SJSA1 (cell line): Measurements from ENCODE around the gene ADRA2A. TPM values are rescaled to one million over a fixed set of nuclear protein-coding genes. Genes with fewer than 3 reads are reported as not detected.

Source experiments
- DNase-seq, 2 experiments: peaks; one replicate each; pipeline ENCODE4 v3.0.0-alpha.2; 2015 to 2020; ENCODE audit warnings: low spot score in 2 of 2, low read depth in 1 of 2
- H3K27ac ChIP-seq: fragments of 250-450 bp; sonication (Bioruptor Pico); 2 replicates; pipeline ENCODE4 v1.5.1; 2020; ENCODE audit warnings: mild to moderate bottlenecking, moderate library complexity
- H3K27me3 ChIP-seq: fragments of 250-450 bp; sonication (Bioruptor Pico); replicated peaks from 2 replicates; pipeline ENCODE4 v1.5.1; 2020; ENCODE audit warnings: mild to moderate bottlenecking, moderate library complexity
- H3K36me3 ChIP-seq: fragments of 250-450 bp; sonication (Bioruptor Pico); 2 replicates; pipeline ENCODE4 v1.5.1; 2020; ENCODE audit warnings: mild to moderate bottlenecking
- H3K4me1 ChIP-seq: fragments of 250-450 bp; sonication (Bioruptor Pico); replicated peaks from 2 replicates; pipeline ENCODE4 v1.6.1; 2021; ENCODE audit warnings: mild to moderate bottlenecking
- H3K4me3 ChIP-seq: fragments of 250-450 bp; sonication (Bioruptor Pico); 2 replicates; pipeline ENCODE4 v1.5.1; 2020; ENCODE audit warnings: mild to moderate bottlenecking
- H3K9me3 ChIP-seq: fragments of 250-450 bp; sonication (Bioruptor Pico); replicated peaks from 2 replicates; pipeline ENCODE4 v1.5.1; 2020; ENCODE audit warnings: mild to moderate bottlenecking
- total RNA-seq: library from RNA; depleted of rRNA; stranded (reverse); fragments of >200 nt; shearing (Covaris generic); gene quantifications from 2 replicates; pipeline ENCODE4 v1.2.3, GENCODE V29; 2014

The ADRA2A gene
- total RNA-seq, 1 experiment from 2014 or later: 0.68 TPM

GRCh38 chr10:111087331-111087756 lies 10.5 kb downstream of the ADRA2A start:
- H3K27me3 ChIP-seq: no peaks in the 10 kb centered on the region; the same call in 1 of the 2 replicates
- H3K4me3 ChIP-seq: no peak overlapping the region
- H3K4me1 ChIP-seq: no peaks in the 10 kb centered on the region
- H3K36me3 ChIP-seq: no peaks in the 10 kb centered on the region
- H3K9me3 ChIP-seq: no peaks in the 10 kb centered on the region
- no peak overlapping the region for H3K27ac ChIP-seq
- DNase-seq: no peak

DNA sequence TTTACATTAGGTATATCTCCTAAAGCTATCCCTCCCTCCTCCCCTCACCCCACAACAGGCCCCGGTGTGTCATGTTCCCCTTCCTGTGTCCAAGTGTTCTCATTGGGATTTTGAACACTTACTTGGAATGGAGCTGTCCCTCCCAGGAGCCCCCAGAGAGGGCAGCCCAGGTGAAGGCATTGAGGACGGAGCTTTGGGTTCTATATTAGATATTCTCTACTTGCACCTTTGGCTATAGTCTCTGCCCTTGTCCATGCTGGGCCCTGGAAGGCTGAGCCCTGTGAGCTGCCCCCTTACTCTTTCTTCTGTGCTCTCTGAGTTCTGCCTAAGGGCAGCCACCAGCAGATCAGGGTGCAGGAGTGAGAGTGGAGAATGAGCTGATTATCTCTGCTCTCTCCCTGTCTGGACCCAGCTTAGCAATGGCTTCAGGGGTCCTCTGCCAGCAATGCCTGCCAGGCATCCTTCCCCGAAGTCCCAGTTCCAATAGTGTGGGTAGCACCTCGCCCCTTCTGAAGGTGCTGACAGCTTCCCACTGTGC lies 11.2 kb downstream of the ADRA2A start:
- DNase-seq: no peak
- Histone ChIP-seq H3K27me3 (no peaks in the 10 kb centered on the region; the same call in 1 of the 2 replicates), H3K27ac (no peak overlapping the region), H3K4me3 (no peak overlapping the region), H3K36me3 (no peaks in the 10 kb centered on the region), H3K4me1 (no peaks in the 10 kb centered on the region), H3K9me3 (no peaks in the 10 kb centered on the region)

- H3K27ac ChIP-seq: no peak overlapping the region
These were observed 12.5 kb downstream of the ADRA2A start for GRCh38 chr10:111089293-111089692.

GRCh38 chr10:111091833-111092232 lies 15.0 kb downstream of the ADRA2A start:
- H3K36me3 ChIP-seq: no peaks in the 10 kb centered on the region

More at GRCh38 chr10:111089293-111089692, 12.5 kb downstream of the ADRA2A start:
- H3K4me1 ChIP-seq: no peaks in the 10 kb centered on the region; the same call in 1 of the 2 replicates
- no peak overlapping the region for H3K4me3 ChIP-seq
- no peaks in the 10 kb centered on the region; the same call in 1 of the 2 replicates for H3K27me3 ChIP-seq
- no peaks in the 10 kb centered on the region for H3K9me3 ChIP-seq
- peak in 1 of 2 experiments; percentile 18 for DNase-seq
- H3K36me3 ChIP-seq: no peaks in the 10 kb centered on the region

DNA sequence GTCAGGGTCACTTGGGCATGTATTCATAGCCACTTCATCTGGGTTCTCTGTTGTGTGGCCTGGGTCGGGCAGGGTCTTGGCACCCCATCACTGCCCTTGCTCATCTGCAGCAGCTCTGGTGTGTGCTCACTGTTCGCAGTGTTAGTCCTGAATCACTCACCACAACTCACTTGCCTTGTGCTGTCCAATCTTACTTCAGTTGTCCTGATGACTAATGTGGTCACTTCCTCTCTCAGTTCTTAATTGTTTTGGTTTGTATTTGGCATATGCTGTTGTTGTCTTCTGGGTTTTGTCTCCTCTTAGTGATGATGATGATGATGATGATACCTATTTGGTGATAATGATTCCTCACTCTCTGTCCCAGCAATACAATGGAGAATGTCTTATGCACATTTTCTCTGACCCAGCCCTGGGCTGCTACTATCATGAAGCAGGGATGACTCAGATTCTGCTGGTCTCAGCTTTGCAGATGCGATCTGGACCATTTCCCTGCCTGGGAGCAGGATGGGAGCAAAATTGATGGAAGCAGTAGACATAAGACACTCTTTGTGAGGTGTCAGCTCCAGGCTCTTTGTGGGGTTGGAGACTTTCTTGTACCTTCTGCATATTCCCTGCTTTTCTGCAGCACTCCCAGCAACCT lies 17.0 kb downstream of the ADRA2A start:
- Histone ChIP-seq H3K4me3 (no peak overlapping the region), H3K27me3 (no peaks in the 10 kb centered on the region; the same call in 1 of the 2 replicates), H3K27ac (no peak overlapping the region), H3K4me1 (no peaks in the 10 kb centered on the region; the same call in 1 of the 2 replicates), H3K9me3 (no peaks in the 10 kb centered on the region), H3K36me3 (no peaks in the 10 kb centered on the region)
- peak in 1 of 2 experiments; percentile 12 for DNase-seq

More at GRCh38 chr10:111091833-111092232, 15.0 kb downstream of the ADRA2A start:
- H3K27me3 ChIP-seq: no peaks in the 10 kb centered on the region; the same call in 1 of the 2 replicates
- no peaks in the 10 kb centered on the region for H3K9me3 ChIP-seq
- H3K27ac ChIP-seq: no peak overlapping the region
- no peak overlapping the region for H3K4me3 ChIP-seq
- H3K4me1 ChIP-seq: no peaks in the 10 kb centered on the region; the same call in 1 of the 2 replicates
- DNase-seq: no peak

- Histone ChIP-seq H3K27ac (no peak overlapping the region), H3K27me3 (peaks cover 7% of the 10 kb centered on the region; the same call in 1 of the 2 replicates), H3K4me3 (no peak overlapping the region), H3K36me3 (no peaks in the 10 kb centered on the region), H3K9me3 (no peaks in the 10 kb centered on the region), H3K4me1 (no peaks in the 10 kb centered on the region; the same call in 1 of the 2 replicates)
- no peak for DNase-seq
These were observed 22.0 kb downstream of the ADRA2A start for GRCh38 chr10:111098679-111099437.

DNA sequence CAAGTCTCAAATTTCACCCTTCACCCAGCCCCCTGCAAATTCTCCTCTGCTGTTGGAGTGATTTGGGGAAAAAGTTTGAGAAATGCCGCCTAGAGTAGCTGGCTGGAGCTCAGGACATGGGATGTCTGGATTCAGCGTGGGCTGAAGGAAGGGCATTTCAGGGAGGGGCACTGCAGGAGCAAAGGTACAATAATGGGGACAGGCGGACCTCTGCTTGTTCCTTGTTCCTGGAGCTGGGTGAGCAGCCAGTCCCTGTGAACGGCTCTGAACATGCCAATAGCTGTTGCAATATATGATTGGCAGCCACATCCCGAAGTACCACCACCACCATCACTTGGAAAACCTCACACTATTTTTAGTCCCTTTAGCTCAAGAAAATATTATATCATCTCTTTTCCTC lies 23.4 kb downstream of the ADRA2A start:
- Histone ChIP-seq H3K4me1 (no peaks in the 10 kb centered on the region), H3K9me3 (no peaks in the 10 kb centered on the region), H3K4me3 (no peak overlapping the region), H3K27ac (no peak overlapping the region), H3K27me3 (peaks cover 7% of the 10 kb centered on the region; the same call in 1 of the 2 replicates), H3K36me3 (no peaks in the 10 kb centered on the region)
- no peak for DNase-seq

DNA sequence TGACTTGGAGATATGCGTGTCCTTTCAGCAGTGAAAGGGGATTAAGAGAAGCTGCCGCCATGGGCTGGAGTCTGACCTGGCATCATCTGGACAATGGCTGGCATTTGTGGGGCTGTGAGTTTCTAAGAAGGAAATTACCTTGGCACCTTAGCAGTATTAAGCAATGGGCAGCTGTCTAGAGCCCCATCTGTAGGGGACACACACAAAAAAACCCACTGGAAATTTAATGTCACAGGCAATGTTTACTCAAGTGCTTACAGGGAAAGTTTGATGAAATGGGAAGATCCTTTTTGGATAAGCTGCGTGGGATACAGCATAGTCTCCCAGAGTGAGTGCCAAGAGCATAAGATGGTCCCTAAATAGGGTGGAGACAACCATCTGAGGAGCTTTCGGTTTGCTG lies 25.0 kb downstream of the ADRA2A start:
- no peak overlapping the region for H3K4me3 ChIP-seq
- H3K36me3 ChIP-seq: no peaks in the 10 kb centered on the region
- no peak for DNase-seq
- H3K9me3 ChIP-seq: no peaks in the 10 kb centered on the region
- H3K27ac ChIP-seq: no peak overlapping the region
- peaks cover 7% of the 10 kb centered on the region; the same call in 1 of the 2 replicates for H3K27me3 ChIP-seq
- no peaks in the 10 kb centered on the region for H3K4me1 ChIP-seq

- DNase-seq: no peak
- H3K4me3 ChIP-seq: no peak overlapping the region
- no peaks in the 10 kb centered on the region for H3K4me1 ChIP-seq
- H3K27me3 ChIP-seq: peaks cover 7% of the 10 kb centered on the region; the same call in 1 of the 2 replicates
- H3K36me3 ChIP-seq: no peaks in the 10 kb centered on the region
- H3K27ac ChIP-seq: no peak overlapping the region
- H3K9me3 ChIP-seq: no peaks in the 10 kb centered on the region
These were observed 25.6 kb downstream of the ADRA2A start for GRCh38 chr10:111102359-111102837.

DNA sequence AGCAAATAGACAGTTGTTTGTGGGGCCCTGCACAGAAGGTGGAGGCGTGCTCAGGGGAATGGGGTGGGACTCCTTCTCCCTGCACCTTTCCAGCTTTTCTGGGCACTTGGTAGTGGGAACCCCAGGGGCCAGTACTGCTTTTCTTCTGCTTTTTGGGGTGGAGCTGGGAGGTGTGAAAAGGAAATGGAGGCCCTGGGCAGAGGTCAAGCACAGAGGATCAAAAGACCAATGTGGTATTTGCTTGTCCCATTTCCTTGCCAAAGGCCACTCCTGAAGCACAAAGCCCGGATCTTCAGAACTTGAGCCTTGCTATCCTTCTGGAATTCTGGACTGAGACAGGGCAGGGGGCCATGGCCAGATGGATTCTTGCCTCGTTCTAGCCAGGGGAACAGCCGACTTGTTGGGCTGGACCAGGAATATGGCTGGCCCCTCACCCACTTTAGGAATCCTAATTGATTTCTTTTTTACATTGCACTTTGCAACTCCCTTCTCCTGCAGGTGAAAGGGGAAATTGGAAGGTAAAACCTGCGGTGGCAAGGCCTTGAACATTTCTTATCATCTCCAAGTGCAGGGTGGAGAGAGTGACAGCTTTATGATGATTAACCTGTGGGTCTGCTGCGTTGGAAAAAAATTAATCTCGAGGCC lies 26.5 kb downstream of the ADRA2A start:
- Histone ChIP-seq H3K4me3 (no peak overlapping the region), H3K27ac (no peak overlapping the region), H3K27me3 (peaks cover 7% of the 10 kb centered on the region; the same call in 1 of the 2 replicates), H3K36me3 (no peaks in the 10 kb centered on the region), H3K9me3 (no peaks in the 10 kb centered on the region), H3K4me1 (no peaks in the 10 kb centered on the region)
- no peak for DNase-seq

GRCh38 chr10:111104811-111105210 lies 28.0 kb downstream of the ADRA2A start:
- no peaks in the 10 kb centered on the region for H3K36me3 ChIP-seq
- H3K27ac ChIP-seq: no peak overlapping the region
- no peak overlapping the region for H3K4me3 ChIP-seq
- no peaks in the 10 kb centered on the region for H3K4me1 ChIP-seq
- no peak for DNase-seq
- no peaks in the 10 kb centered on the region for H3K9me3 ChIP-seq
- peaks cover 7% of the 10 kb centered on the region; the same call in 1 of the 2 replicates for H3K27me3 ChIP-seq

DNA sequence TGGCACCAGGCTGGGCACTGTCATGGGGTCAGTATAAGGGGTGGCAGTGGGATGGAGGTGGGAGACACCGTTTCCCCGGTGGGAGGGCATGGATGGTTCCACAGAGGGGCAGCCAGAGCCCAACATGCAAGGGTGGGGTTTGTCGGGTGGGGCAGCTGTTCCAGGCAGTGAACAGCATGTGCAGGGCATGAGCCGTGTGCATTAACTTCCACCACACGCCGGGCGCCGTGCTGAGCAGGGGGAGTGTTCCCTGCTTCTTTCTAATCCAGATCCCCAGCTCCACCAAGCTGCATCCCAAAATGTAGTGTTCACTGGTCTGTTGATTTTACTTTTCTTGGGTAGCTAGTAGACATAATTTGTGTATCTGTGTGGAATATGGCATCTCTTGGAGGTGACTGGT lies 29.3 kb downstream of the ADRA2A start:
- Histone ChIP-seq H3K9me3 (no peaks in the 10 kb centered on the region), H3K4me1 (no peaks in the 10 kb centered on the region), H3K27me3 (peaks cover 4% of the 10 kb centered on the region; the same call in 1 of the 2 replicates), H3K27ac (no peak overlapping the region), H3K4me3 (no peak overlapping the region), H3K36me3 (no peaks in the 10 kb centered on the region)
- no peak for DNase-seq

- Histone ChIP-seq H3K27me3 (no peaks in the 10 kb centered on the region; the same call in 1 of the 2 replicates), H3K4me1 (no peaks in the 10 kb centered on the region), H3K36me3 (no peaks in the 10 kb centered on the region), H3K9me3 (no peaks in the 10 kb centered on the region), H3K4me3 (no peak overlapping the region), H3K27ac (no peak overlapping the region)
- no peak for DNase-seq
These were observed 30.2 kb downstream of the ADRA2A start for GRCh38 chr10:111107023-111107422.
